Activated naive CD8-positive, alpha-beta T cell treated with anti-CD3 and anti-CD28 coated beads, Interleukin-2, amount 10 ng/mL, durations not matched to agents 7 days and 5 days (primary cell): ENCODE results near the gene OR13C9. TPM values are rescaled to one million over a fixed set of nuclear protein-coding genes. Genes with fewer than 3 reads are reported as not detected.

Source experiments
- ATAC-seq: fragments of 150-1000 bp; cut with Tn5 transposase; one replicate; pipeline ENCODE4 v1.10.0; 2021; ENCODE audit warnings: low read depth, moderate library complexity
- POLR2A ChIA-PET: fragments of 350-600 bp; sonication (Branson Sonifier 250); formaldehyde crosslinking; loops from one replicate; lab custom pipeline; 2021; ENCODE audit warnings: antibody characterized with exemption; lab: Charles Lee
- DNase-seq: peaks from one replicate; pipeline ENCODE4 v3.0.0; 2021
- H3K27ac Mint-ChIP-seq: one replicate; pipeline ENCODE4 v1.8.0; 2022; ENCODE audit warnings: mild to moderate bottlenecking, mixed read lengths
- H3K27me3 Mint-ChIP-seq: one replicate; pipeline ENCODE4 v1.8.0; 2022; ENCODE audit warnings: mild to moderate bottlenecking, moderate library complexity, mixed read lengths
- H3K36me3 Mint-ChIP-seq: one replicate; pipeline ENCODE4 v1.8.0; 2021; ENCODE audit warnings: mild to moderate bottlenecking, mixed read lengths
- H3K4me1 Mint-ChIP-seq: one replicate; pipeline ENCODE4 v1.8.0; 2021; ENCODE audit warnings: mixed read lengths
- H3K4me3 Mint-ChIP-seq: one replicate; pipeline ENCODE4 v1.8.0; 2022; ENCODE audit warnings: mild to moderate bottlenecking, moderate library complexity, mixed read lengths
- H3K9me3 Mint-ChIP-seq: one replicate; pipeline ENCODE4 v1.8.0; 2021; ENCODE audit warnings: mixed read lengths
- total RNA-seq, 2 experiments: library from RNA; stranded (reverse); gene quantifications; one replicate each; pipeline ENCODE4 v1.2.3, GENCODE V29; 2021

OR13C9 gene
- total RNA-seq, 2 experiments from 2014 or later, result not detected

- no peaks in the 10 kb centered on the region for H3K9me3 Mint-ChIP-seq
Observed at GRCh38 chr9:104586496-104587180, 31.4 kb downstream of the OR13C9 start.

DNA sequence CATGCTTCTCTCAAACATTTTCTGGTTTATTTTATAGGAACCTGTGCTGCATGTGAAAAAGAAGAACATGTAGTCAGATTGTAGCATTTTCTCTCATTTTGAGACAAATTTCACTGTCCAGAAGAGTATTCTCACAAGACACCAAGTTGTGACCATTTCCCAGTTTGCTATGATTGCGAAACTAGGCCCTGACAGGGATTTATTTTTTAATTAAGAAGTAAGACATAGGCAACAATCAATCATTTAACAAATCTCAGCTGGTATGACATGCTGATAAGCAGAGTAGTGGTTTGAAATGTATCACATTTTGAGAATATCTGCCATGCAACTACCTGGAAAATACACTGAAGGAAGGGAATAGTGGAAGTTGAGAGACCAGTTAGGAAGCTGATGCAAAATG, 37.4 kb downstream of the OR13C9 start:
- no peak overlapping the region for H3K27ac Mint-ChIP-seq
- no peak for ATAC-seq
- no peaks in the 10 kb centered on the region for H3K9me3 Mint-ChIP-seq
- peaks cover 3% of the 10 kb centered on the region for H3K27me3 Mint-ChIP-seq
- POLR2A ChIA-PET, result no interaction called here
- DNase-seq, result no peak
- H3K36me3 Mint-ChIP-seq, result no peaks in the 10 kb centered on the region
- no peak overlapping the region for H3K4me3 Mint-ChIP-seq
- no peaks in the 10 kb centered on the region for H3K4me1 Mint-ChIP-seq

More at GRCh38 chr9:104586496-104587180, 31.4 kb downstream of the OR13C9 start:
- ATAC-seq (no peak), DNase-seq (no peak)
- Mint-ChIP-seq H3K27me3 (no peaks in the 10 kb centered on the region), H3K27ac (no peak overlapping the region), H3K4me3 (no peak overlapping the region), H3K4me1 (no peaks in the 10 kb centered on the region), H3K36me3 (no peaks in the 10 kb centered on the region)
- POLR2A ChIA-PET, result interaction anchor here (0.8 kb wide), 1 partner anchor 53 kb away, joined by 3 read pairs; no protein-coding TSS in a partner anchor

DNA sequence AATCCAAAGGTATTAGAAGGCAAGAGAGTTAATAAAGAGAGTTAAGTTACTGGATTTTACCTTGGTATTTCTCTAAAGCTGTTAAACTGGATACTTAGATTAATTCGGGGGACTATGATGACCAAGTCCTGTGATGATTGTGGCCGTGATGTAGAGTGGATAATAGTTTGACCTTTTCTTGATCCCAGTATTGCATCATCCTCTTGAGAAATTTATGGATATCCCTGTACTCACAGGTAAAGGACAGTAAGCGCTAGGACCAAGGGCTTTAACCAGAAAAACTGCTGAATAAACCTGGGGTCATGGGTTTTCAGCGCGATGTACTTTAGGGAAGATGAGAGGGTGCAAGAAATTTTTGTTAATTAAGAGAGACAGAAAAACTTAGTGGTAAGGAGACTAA, 40.7 kb downstream of the OR13C9 start:
- H3K36me3 Mint-ChIP-seq, result no peaks in the 10 kb centered on the region
- ATAC-seq (no peak), DNase-seq (no peak)
- POLR2A ChIA-PET, result no interaction called here
- H3K4me3 Mint-ChIP-seq, result no peak overlapping the region
- no peaks in the 10 kb centered on the region for H3K9me3 Mint-ChIP-seq
- H3K4me1 Mint-ChIP-seq, result no peaks in the 10 kb centered on the region
- no peak overlapping the region for H3K27ac Mint-ChIP-seq
- H3K27me3 Mint-ChIP-seq, result peaks cover 3% of the 10 kb centered on the region

GRCh38 chr9:104575456-104575855, 42.5 kb downstream of the OR13C9 start:
- no peak for DNase-seq
- peaks cover 3% of the 10 kb centered on the region for H3K27me3 Mint-ChIP-seq
- POLR2A ChIA-PET, result no interaction called here
- no peak overlapping the region for H3K27ac Mint-ChIP-seq
- peaks cover 2% of the 10 kb centered on the region for H3K9me3 Mint-ChIP-seq
- H3K36me3 Mint-ChIP-seq, result no peaks in the 10 kb centered on the region
- H3K4me3 Mint-ChIP-seq, result no peak overlapping the region
- no peaks in the 10 kb centered on the region for H3K4me1 Mint-ChIP-seq
- ATAC-seq, result no peak

- POLR2A ChIA-PET, result no interaction called here
- H3K9me3 Mint-ChIP-seq, result peaks cover 2% of the 10 kb centered on the region
Observed at GRCh38 chr9:104572612-104573011, 45.4 kb downstream of the OR13C9 start.

DNA sequence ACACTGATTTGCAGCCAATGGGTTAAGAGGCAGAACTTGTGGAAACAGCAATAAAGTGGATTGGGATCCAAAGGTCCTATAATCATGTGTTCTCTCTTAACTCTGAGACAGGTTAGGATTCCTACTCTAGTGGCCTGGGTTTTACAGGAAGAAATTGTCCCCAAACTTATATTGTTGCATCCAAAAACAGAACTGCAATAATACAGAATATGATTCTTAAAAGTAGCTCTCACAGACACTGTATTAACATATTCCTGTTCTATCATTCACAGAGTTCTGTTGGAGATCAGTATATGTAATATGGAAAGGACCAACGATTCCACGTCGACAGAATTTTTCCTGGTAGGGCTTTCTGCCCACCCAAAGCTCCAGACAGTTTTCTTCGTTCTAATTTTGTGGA, 49.1 kb downstream of the OR13C9 start, which contains the start of gene OR13C8:
Gene OR13C8 (plus strand): TSS at position 301 of the 400 bp plus-strand sequence. CDS start 0 bp downstream, at position 301.
- POLR2A ChIA-PET, result no interaction called here
- ATAC-seq, result no peak
- Mint-ChIP-seq H3K4me3 (no peak within 1 kb of the TSS), H3K27ac (no peak within 1 kb of the TSS), H3K9me3 (peaks cover 2% of the 10 kb centered on the region), H3K36me3 (no peaks in the 10 kb centered on the region), H3K27me3 (no peaks in the 10 kb centered on the region), H3K4me1 (no peaks in the 10 kb centered on the region)
- DNase-seq, result no peak

More at GRCh38 chr9:104572612-104573011, 45.4 kb downstream of the OR13C9 start:
- DNase-seq (no peak), ATAC-seq (no peak)
- H3K4me1 Mint-ChIP-seq, result no peaks in the 10 kb centered on the region
- H3K27ac Mint-ChIP-seq, result no peak overlapping the region
- H3K27me3 Mint-ChIP-seq, result peaks cover 3% of the 10 kb centered on the region
- no peak overlapping the region for H3K4me3 Mint-ChIP-seq
- H3K36me3 Mint-ChIP-seq, result no peaks in the 10 kb centered on the region

Other genes with a start within 250 kb of the OR13C9 start
- not detected for gene OR13F1, start 113.9 kb downstream of the OR13C9 start, total RNA-seq
- gene OR13C4, start 91.0 kb downstream of the OR13C9 start, total RNA-seq, result not detected
- not detected for gene OR13C3, start 81.3 kb downstream of the OR13C9 start, total RNA-seq
- not detected for gene OR13C8, start 49.0 kb downstream of the OR13C9 start, total RNA-seq
- gene OR13C5, start 18.8 kb downstream of the OR13C9 start, total RNA-seq, result not detected
- gene OR13C2, start 12.6 kb downstream of the OR13C9 start, total RNA-seq, result not detected
- not detected for gene OR13D1, start 76.3 kb upstream of the OR13C9 start, total RNA-seq
- 10 to 100 TPM; 18.3 to 18.7 TPM for gene NIPSNAP3A, start 129.5 kb upstream of the OR13C9 start, total RNA-seq
- gene NIPSNAP3B, start 145.9 kb upstream of the OR13C9 start, total RNA-seq, result 1 to 10 TPM in 1 of 2 experiments, under 1 TPM in 1; 0.96 to 1.1 TPM